H7 (cell line): ENCODE data around the gene KRT38. TPM values are rescaled to one million over a fixed set of nuclear protein-coding genes. Genes with fewer than 3 reads are reported as not detected.

ENCODE experiments used
- DNase-seq: peaks from one replicate; pipeline ENCODE4 v3.0.0; 2012
- H3K27me3 ChIP-seq: 2 replicates; pipeline ENCODE4 v1.6.0; 2011; ENCODE audit warnings: mild to moderate bottlenecking, low read length; ENCODE audit not compliant: control insufficient read depth, insufficient read depth
- H3K36me3 ChIP-seq: replicated peaks from 2 replicates; pipeline ENCODE4 v1.5.1; 2011; ENCODE audit warnings: low read length; ENCODE audit not compliant: control insufficient read depth, insufficient read depth
- H3K4me3 ChIP-seq: 2 replicates; pipeline ENCODE4 v1.5.1; 2011; ENCODE audit warnings: low read depth, mild to moderate bottlenecking, control low read depth, low read length, moderate library complexity; ENCODE audit not compliant: insufficient read depth
- total RNA-seq: library from RNA; depleted of rRNA; stranded (reverse); fragments of >200 nt; shearing (Covaris generic); gene quantifications from 2 replicates; pipeline ENCODE4 v1.2.3, GENCODE V29; 2014

KRT38 gene
- total RNA-seq, 1 experiment from 2014 or later: not detected

DNA sequence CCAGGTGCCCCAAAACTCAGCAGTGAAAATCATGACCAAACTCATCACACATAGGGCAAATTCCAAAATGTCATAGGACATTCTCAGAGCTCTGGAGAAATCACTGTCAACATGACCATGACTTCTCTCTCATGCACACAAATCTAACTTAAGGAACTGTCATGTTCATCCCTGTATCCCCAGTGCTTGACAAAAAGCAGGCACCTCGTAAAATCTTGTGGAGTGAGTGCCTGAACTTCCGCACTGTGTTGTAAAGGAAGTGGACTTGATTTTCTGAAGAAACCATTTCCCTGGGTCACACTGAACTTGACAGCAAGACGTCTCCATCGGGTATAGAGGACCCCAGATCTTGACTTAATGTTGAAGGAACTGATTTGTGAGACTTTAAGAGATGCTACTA, 19.2 kb downstream of the KRT38 start:
- no peak for DNase-seq
- Histone ChIP-seq H3K36me3 (no peaks in the 10 kb centered on the region), H3K27me3 (no peaks in the 10 kb centered on the region), H3K4me3 (no peak overlapping the region)

GRCh38 chr17:41421116-41421515, 19.7 kb downstream of the KRT38 start:
- Histone ChIP-seq H3K4me3 (no peak overlapping the region), H3K36me3 (no peaks in the 10 kb centered on the region), H3K27me3 (no peaks in the 10 kb centered on the region)
- DNase-seq: no peak

DNA sequence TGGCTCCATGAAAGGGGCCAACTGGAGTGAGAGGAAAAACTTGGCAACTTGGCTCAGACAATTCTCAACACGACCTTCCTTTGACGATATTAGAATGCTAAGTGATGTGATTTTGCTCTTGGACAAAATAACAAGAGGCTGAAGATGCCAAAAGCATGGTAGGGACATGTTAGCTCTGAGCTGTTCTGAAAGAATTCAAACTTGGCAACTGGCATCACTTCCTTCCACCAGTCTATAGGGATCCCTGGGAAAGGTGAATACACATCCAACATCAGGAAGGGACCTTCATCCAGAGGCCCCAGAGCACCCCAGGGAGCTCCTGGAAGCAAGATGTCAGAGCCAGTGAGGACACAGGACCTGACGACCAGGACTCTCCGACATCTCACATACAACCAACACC, 20.6 kb downstream of the KRT38 start:
- DNase-seq: no peak
- H3K4me3 ChIP-seq: no peak overlapping the region
- no peaks in the 10 kb centered on the region for H3K36me3 ChIP-seq
- no peaks in the 10 kb centered on the region for H3K27me3 ChIP-seq

DNA sequence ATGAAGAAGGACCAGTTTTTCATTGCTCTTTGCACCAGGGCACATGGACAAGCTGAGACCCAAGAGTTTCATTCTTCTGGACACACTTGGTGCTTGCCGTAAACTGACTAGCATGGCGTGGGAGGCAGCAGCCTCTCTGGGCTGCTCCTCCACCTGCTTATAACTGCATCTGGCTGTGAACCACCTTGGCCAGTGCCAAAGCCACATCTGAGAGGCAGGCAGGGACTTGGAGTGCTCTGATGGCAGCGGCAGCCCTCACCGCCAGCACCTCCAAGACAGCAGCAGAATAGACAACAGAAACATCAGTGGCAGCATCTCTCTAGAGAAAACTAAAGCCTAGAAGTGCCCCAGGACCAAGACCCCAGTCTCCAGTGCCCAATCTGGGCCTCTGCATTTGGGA, 21.1 kb downstream of the KRT38 start:
- no peak for DNase-seq
- Histone ChIP-seq H3K36me3 (no peaks in the 10 kb centered on the region), H3K27me3 (no peaks in the 10 kb centered on the region), H3K4me3 (no peak overlapping the region)

DNA sequence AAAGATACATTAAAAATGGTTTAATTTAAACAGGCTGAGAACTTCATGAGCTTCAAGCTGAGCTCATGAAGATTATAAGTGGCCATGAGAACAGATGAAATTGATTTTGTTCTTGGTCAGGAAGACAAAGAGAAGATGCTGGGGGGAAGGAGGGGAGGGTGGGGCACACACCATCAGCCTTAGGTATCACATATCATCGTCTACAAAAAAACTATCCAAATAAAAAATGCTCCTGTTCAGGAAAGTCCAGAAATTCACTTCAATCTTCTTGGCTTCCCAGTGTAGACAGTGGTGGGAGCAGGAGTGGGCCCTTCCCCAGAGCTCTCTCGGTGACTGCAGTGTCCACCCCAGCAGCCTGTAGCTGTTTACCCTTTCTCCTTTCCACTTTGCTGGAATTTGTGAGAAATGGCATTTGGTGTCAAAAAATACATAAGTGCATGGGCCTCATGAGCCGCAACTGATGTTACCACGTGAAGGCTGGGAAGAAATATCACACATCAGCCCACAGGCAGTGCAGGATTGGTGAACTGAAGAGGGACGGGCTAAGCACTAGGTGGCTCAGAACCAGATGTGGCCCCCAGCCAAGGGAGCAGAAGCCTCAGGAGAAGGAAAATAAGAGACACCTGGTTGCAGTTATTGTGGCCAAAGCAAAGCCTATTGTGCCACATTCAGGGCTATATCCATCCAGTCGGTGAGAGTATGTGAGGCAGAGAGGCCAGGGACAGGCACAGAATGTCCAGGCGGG, 22.5 kb downstream of the KRT38 start:
- Histone ChIP-seq H3K27me3 (no peaks in the 10 kb centered on the region), H3K36me3 (no peaks in the 10 kb centered on the region), H3K4me3 (no peak overlapping the region)
- no peak for DNase-seq

GRCh38 chr17:41417576-41418015, 23.2 kb downstream of the KRT38 start:
- no peaks in the 10 kb centered on the region for H3K27me3 ChIP-seq
- no peak overlapping the region for H3K4me3 ChIP-seq
- H3K36me3 ChIP-seq: no peaks in the 10 kb centered on the region
- DNase-seq: peak; percentile 85

DNA sequence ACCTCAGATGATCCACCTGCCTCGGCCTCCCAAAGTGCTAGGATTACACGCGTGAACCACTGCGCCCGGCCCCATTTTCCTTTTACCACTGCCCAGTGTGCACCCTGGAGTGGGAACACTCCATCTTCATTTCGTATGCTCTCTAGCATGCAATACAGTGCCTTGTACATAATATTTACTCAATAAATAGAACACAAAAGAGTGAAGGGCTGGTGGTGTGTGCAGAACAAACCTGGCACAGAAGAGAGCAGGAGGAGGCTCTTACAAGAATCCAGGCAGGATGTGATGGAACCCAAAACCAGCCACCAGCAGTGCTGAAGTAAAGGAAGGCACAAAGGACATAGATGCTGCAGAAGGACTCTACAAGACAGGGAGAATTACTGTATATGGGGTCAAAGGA, 23.7 kb downstream of the KRT38 start:
- no peak for DNase-seq
- H3K27me3 ChIP-seq: no peaks in the 10 kb centered on the region
- H3K4me3 ChIP-seq: no peak overlapping the region
- no peaks in the 10 kb centered on the region for H3K36me3 ChIP-seq

- DNase-seq: no peak
- H3K4me3 ChIP-seq: no peak overlapping the region
- H3K27me3 ChIP-seq: no peaks in the 10 kb centered on the region
- no peaks in the 10 kb centered on the region for H3K36me3 ChIP-seq
Observed at GRCh38 chr17:41416479-41416878, 24.3 kb downstream of the KRT38 start.

DNA sequence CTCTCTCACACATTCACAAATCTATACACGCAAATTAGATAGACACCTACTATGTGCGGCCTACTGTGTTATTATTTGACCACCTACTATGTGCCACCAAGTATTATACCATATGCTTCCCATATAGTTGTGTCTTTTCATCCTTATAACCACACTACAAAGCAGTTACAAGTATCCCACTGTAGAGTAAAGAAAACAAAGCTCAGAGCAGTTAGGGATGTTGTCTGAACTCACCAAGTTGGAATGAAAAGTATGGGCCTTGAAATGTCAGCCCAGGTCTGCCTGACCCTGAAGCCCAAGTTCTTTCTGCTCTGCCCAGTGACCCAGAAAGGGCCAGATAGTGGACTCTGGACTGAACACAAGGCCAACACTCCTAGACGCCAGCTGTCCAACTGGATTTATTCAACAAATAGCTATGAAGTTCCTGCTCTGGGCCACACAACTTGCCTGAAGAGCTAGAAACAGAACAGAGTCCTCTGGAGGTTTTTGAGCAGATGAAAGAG, 24.9 kb downstream of the KRT38 start:
- no peak overlapping the region for H3K4me3 ChIP-seq
- DNase-seq: no peak
- H3K27me3 ChIP-seq: no peaks in the 10 kb centered on the region
- H3K36me3 ChIP-seq: no peaks in the 10 kb centered on the region

- DNase-seq: no peak
- Histone ChIP-seq H3K27me3 (no peaks in the 10 kb centered on the region), H3K4me3 (no peak overlapping the region), H3K36me3 (no peaks in the 10 kb centered on the region)
Observed at GRCh38 chr17:41415411-41415810, 25.4 kb downstream of the KRT38 start.

DNA sequence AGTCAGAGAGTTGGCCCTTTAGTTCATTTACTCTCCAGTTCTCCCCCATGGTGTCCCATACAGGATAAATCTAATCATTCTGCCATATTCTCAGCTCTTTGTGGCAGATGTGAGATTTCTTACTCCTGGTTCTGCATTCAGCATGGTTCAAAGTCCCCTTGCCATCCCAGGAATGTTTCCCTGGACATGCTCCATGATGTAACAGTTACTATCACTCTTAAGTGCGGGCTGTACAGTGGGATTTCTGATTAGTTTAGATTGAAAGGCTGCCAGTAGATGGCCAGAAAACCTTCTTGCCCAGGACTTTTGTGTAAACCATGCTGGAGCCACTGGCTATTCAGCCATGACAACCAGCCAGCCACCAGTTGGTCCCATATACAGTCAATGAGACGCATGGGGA, 26.8 kb downstream of the KRT38 start:
- Histone ChIP-seq H3K36me3 (no peaks in the 10 kb centered on the region), H3K4me3 (no peak overlapping the region), H3K27me3 (no peaks in the 10 kb centered on the region)
- no peak for DNase-seq

- Histone ChIP-seq H3K36me3 (no peaks in the 10 kb centered on the region), H3K27me3 (no peaks in the 10 kb centered on the region), H3K4me3 (no peak overlapping the region)
- peak; percentile 65 for DNase-seq
Observed at GRCh38 chr17:41413353-41413957, 27.3 kb downstream of the KRT38 start.

- no peak for DNase-seq
- no peaks in the 10 kb centered on the region for H3K27me3 ChIP-seq
- H3K36me3 ChIP-seq: no peaks in the 10 kb centered on the region
- H3K4me3 ChIP-seq: no peak overlapping the region
Observed at GRCh38 chr17:41411072-41411840, 29.5 kb downstream of the KRT38 start.

GRCh38 chr17:41407226-41407625, 33.6 kb downstream of the KRT38 start:
- DNase-seq: no peak
- H3K4me3 ChIP-seq: no peak overlapping the region
- no peaks in the 10 kb centered on the region for H3K36me3 ChIP-seq
- H3K27me3 ChIP-seq: no peaks in the 10 kb centered on the region

- Histone ChIP-seq H3K36me3 (no peaks in the 10 kb centered on the region), H3K4me3 (no peak overlapping the region), H3K27me3 (no peaks in the 10 kb centered on the region)
- DNase-seq: peak; percentile 55
Observed at GRCh38 chr17:41406205-41406604, 34.6 kb downstream of the KRT38 start.
